ENCODE measurements around the gene PRICKLE2.

GRCh38 chr3:64129581-64129980 is 95.7 kb downstream of the PRICKLE2 start:
- TF ChIP-seq POLR2A (IDR thresholded peaks at IDR 0.05) (no peak), CTCF (IDR thresholded peaks at IDR 0.05 in 8 of 11, conservative IDR thresholded peaks at IDR 0.05 in 3 of 11) (no peak), POLR2AphosphoS5 (IDR thresholded peaks at IDR 0.05) (no peak)

Data from spleen (tissue), 7 donors.